HTERT RPE-1 (cell line): ENCODE measurements around the gene UBE2O.

Source experiments
- in situ Hi-C: fragments of 300-500 bp; cut with MboI; formaldehyde crosslinking; loops from 4 replicates; pipeline ENCODE4 v1.14.3; 2020; ENCODE audit warnings: low sequenced_read_pairs

Gene UBE2O

GRCh38 chr17:76452660-76453430 is at the start of gene UBE2O:
TSS of gene UBE2O (minus strand) at chr17:76453152. CDS start at chr17:76453141, 11 bp downstream.
- in situ Hi-C loops = no loop called here

GRCh38 chr17:76501827-76502307 is 48.9 kb upstream of the UBE2O start:
- in situ Hi-C loops = no loop called here

GRCh38 chr17:76501018-76501826 is 48.3 kb upstream of the UBE2O start, which contains the start of gene RHBDF2:
TSS of gene RHBDF2 (minus strand) at chr17:76501423. CDS start at chr17:76481524, 19,899 bp downstream.
- in situ Hi-C loops = no loop called here

GRCh38 chr17:76500747-76501017 is 47.7 kb upstream of the UBE2O start:
- in situ Hi-C loops = no loop called here

- in situ Hi-C loops = no loop called here
These were observed 47.3 kb upstream of the UBE2O start for GRCh38 chr17:76500074-76500746.

GRCh38 chr17:76499267-76499667 is 46.3 kb upstream of the UBE2O start:
- in situ Hi-C loops = no loop called here

GRCh38 chr17:76498876-76499251 is 45.9 kb upstream of the UBE2O start:
- in situ Hi-C loops = no loop called here

GRCh38 chr17:76497979-76498875 is 45.3 kb upstream of the UBE2O start:
- in situ Hi-C loops = no loop called here

- in situ Hi-C loops = no loop called here
These were observed 44.7 kb upstream of the UBE2O start for GRCh38 chr17:76497699-76497978.

- in situ Hi-C loops = no loop called here
These were observed 43.5 kb upstream of the UBE2O start for GRCh38 chr17:76496464-76496863.

- in situ Hi-C loops = no loop called here
These were observed 42.9 kb upstream of the UBE2O start for GRCh38 chr17:76495663-76496400.

- in situ Hi-C loops = no loop called here
These were observed 40.7 kb upstream of the UBE2O start for GRCh38 chr17:76493505-76494167.

- in situ Hi-C loops = no loop called here
These were observed 40.1 kb upstream of the UBE2O start for GRCh38 chr17:76492989-76493501.

GRCh38 chr17:76492123-76492988 is 39.4 kb upstream of the UBE2O start:
- in situ Hi-C loops = no loop called here

GRCh38 chr17:76491271-76492122 is 38.5 kb upstream of the UBE2O start:
- in situ Hi-C loops = no loop called here

GRCh38 chr17:76490112-76490710 is 37.3 kb upstream of the UBE2O start:
- in situ Hi-C loops = no loop called here
